Globus pallidus (tissue), 1 donor: ENCODE data around the gene TPI1.

Experiments used
- DNase-seq: peaks from one replicate; pipeline ENCODE4 v3.0.0-alpha.2; 2015; ENCODE audit warnings: low spot score

Gene TPI1

GRCh38 chr12:6867413-6868210 lies at the start of gene TPI1:
TPI1 (plus strand) TSS chr12:6867531; CDS start chr12:6867567, 36 bp downstream.
- DNase-seq, result peak; percentile 84

- no peak for DNase-seq
Measured at GRCh38 chr12:6817662-6818157, 49.6 kb upstream of the TPI1 start.

GRCh38 chr12:6818222-6818621 lies 49.1 kb upstream of the TPI1 start:
- no peak for DNase-seq

GRCh38 chr12:6818645-6819044 lies 48.7 kb upstream of the TPI1 start:
- no peak for DNase-seq

GRCh38 chr12:6819106-6820030 lies 48.0 kb upstream of the TPI1 start:
- no peak for DNase-seq

GRCh38 chr12:6820166-6820565 lies 47.2 kb upstream of the TPI1 start:
- DNase-seq, result no peak

GRCh38 chr12:6821591-6822425 lies 45.5 kb upstream of the TPI1 start, which contains the start of gene GPR162:
GPR162 (plus strand) TSS chr12:6821821; CDS start chr12:6823899, 2,078 bp downstream.
- DNase-seq, result no peak

GRCh38 chr12:6822426-6823135 lies 44.8 kb upstream of the TPI1 start:
- no peak for DNase-seq

GRCh38 chr12:6823182-6824084 lies 43.9 kb upstream of the TPI1 start:
- DNase-seq, result no peak

- DNase-seq, result no peak
Measured at GRCh38 chr12:6824085-6824775, 43.1 kb upstream of the TPI1 start.

GRCh38 chr12:6824901-6825381 lies 42.4 kb upstream of the TPI1 start:
- DNase-seq, result no peak

GRCh38 chr12:6825398-6826124 lies 41.8 kb upstream of the TPI1 start:
- peak; percentile 77 for DNase-seq

- no peak for DNase-seq
Measured at GRCh38 chr12:6826125-6826733, 41.1 kb upstream of the TPI1 start.

GRCh38 chr12:6826734-6827436 lies 40.4 kb upstream of the TPI1 start:
- DNase-seq, result no peak

GRCh38 chr12:6827437-6827911 lies 39.9 kb upstream of the TPI1 start:
- peak; percentile 60 for DNase-seq

GRCh38 chr12:6827982-6828780 lies 39.1 kb upstream of the TPI1 start, which contains the start of gene P3H3:
P3H3 (plus strand) TSS chr12:6828407; CDS start chr12:6828441, 34 bp downstream.
- no peak for DNase-seq
